GM21619 (cell line): ENCODE results near the gene MRTFB.

ENCODE experiments used
- ATAC-seq: cut with Tn5 transposase; IDR thresholded peaks from one replicate; pipeline ENCODE4 v1.9.1; 2021; ENCODE audit not compliant: unreplicated experiment

MRTFB gene

GRCh38 chr16:14223632-14224031, 152.5 kb downstream of the MRTFB start:
- no peak for ATAC-seq

- no peak for ATAC-seq
These were observed 154.3 kb downstream of the MRTFB start for GRCh38 chr16:14225457-14225856.

GRCh38 chr16:14232106-14232864, 161.2 kb downstream of the MRTFB start:
- ATAC-seq: no peak

- ATAC-seq: no peak
These were observed 165.3 kb downstream of the MRTFB start for GRCh38 chr16:14236401-14236800.

- ATAC-seq: no peak
These were observed 167.6 kb downstream of the MRTFB start for GRCh38 chr16:14238756-14239155.

- no peak for ATAC-seq
These were observed 168.7 kb downstream of the MRTFB start for GRCh38 chr16:14239791-14240190.

- ATAC-seq: no peak
These were observed 169.2 kb downstream of the MRTFB start for GRCh38 chr16:14240219-14240843.

- ATAC-seq: no peak
These were observed 169.8 kb downstream of the MRTFB start for GRCh38 chr16:14240964-14241363.

- ATAC-seq: no peak
These were observed 170.5 kb downstream of the MRTFB start for GRCh38 chr16:14241631-14242030.

- ATAC-seq: no peak
These were observed 171.7 kb downstream of the MRTFB start for GRCh38 chr16:14242769-14243168.

GRCh38 chr16:14244196-14245010, 173.3 kb downstream of the MRTFB start:
- ATAC-seq: no peak

GRCh38 chr16:14248791-14249190, 177.7 kb downstream of the MRTFB start:
- no peak for ATAC-seq

GRCh38 chr16:14249291-14250032, 178.3 kb downstream of the MRTFB start:
- no peak for ATAC-seq

- no peak for ATAC-seq
These were observed 180.3 kb downstream of the MRTFB start for GRCh38 chr16:14251419-14251818.

- no peak for ATAC-seq
These were observed 181.7 kb downstream of the MRTFB start for GRCh38 chr16:14252860-14253259.

GRCh38 chr16:14263011-14263410, 191.9 kb downstream of the MRTFB start:
- ATAC-seq: no peak

GRCh38 chr16:14263769-14264168, 192.7 kb downstream of the MRTFB start:
- ATAC-seq: no peak

- no peak for ATAC-seq
These were observed 193.3 kb downstream of the MRTFB start for GRCh38 chr16:14264327-14264943.

GRCh38 chr16:14268073-14268472, 197.0 kb downstream of the MRTFB start:
- no peak for ATAC-seq

GRCh38 chr16:14275934-14276333, 204.8 kb downstream of the MRTFB start:
- ATAC-seq: no peak

- ATAC-seq: no peak
These were observed 207.6 kb downstream of the MRTFB start for GRCh38 chr16:14278749-14279148.
